ENCODE measurements around the gene SLC2A3.
"Not testable (repeated sequence)": the region's sequence is repeated elsewhere in the genome, so short reads cannot be mapped to it uniquely, and the experiment has no call there.

GRCh38 chr12:7926068-7926666 lies 9.8 kb downstream of the SLC2A3 start:
- not testable (repeated sequence) for TF ChIP-seq GABPB1 (CRISPR knock-in tag; IDR thresholded peaks at IDR 0.05); ATF2 (CRISPR knock-in tag; IDR thresholded peaks at IDR 0.05; ENCODE audit: borderline replicate concordance, low read depth); ZNF512 (CRISPR knock-in tag; IDR thresholded peaks at IDR 0.05; ENCODE audit: borderline replicate concordance); CTCF (IDR thresholded peaks at IDR 0.05); MAX (CRISPR knock-in tag; IDR thresholded peaks at IDR 0.05); JUN (CRISPR knock-in tag; IDR thresholded peaks at IDR 0.05); ARID4B (CRISPR knock-in tag; IDR thresholded peaks at IDR 0.05; ENCODE audit: borderline replicate concordance)

Data from WTC11 (cell line).